H9 (cell line): ENCODE data around the gene GRHPR. TPM values are rescaled to one million over a fixed set of nuclear protein-coding genes. Genes with fewer than 3 reads are reported as not detected.

Experiments
- DNase-seq: peaks from one replicate; pipeline ENCODE4 v3.0.0-alpha.2; 2017
- H2AFZ ChIP-seq: one replicate; pipeline ENCODE4 v1.6.1; 2013; ENCODE audit warnings: mild to moderate bottlenecking, low read length, control low read depth, moderate library complexity
- H2AK5ac ChIP-seq: 2 replicates; pipeline ENCODE4 v1.6.1; 2013; ENCODE audit warnings: low read length, control low read depth, mixed read lengths; ENCODE audit not compliant: insufficient read length
- H2BK120ac ChIP-seq: one replicate; pipeline ENCODE4 v1.6.1; 2013; ENCODE audit warnings: low read depth, mild to moderate bottlenecking, low read length, control low read depth, inconsistent platforms; ENCODE audit not compliant: poor library complexity, severe bottlenecking
- H2BK12ac ChIP-seq: 2 replicates; pipeline ENCODE4 v1.6.1; 2013; ENCODE audit warnings: low read length, control low read depth, mixed read lengths, low read depth; ENCODE audit not compliant: insufficient read length
- H2BK15ac ChIP-seq: 2 replicates; pipeline ENCODE4 v1.6.1; 2013; ENCODE audit warnings: low read depth, low read length, control low read depth
- H2BK20ac ChIP-seq: one replicate; pipeline ENCODE4 v1.6.1; 2013; ENCODE audit warnings: low read depth, mild to moderate bottlenecking, low read length, control low read depth, inconsistent platforms; ENCODE audit not compliant: poor library complexity, severe bottlenecking
- H2BK5ac ChIP-seq: 2 replicates; pipeline ENCODE4 v1.6.1; 2013; ENCODE audit warnings: low read length, control low read depth, mixed read lengths; ENCODE audit not compliant: insufficient read length
- H3K14ac ChIP-seq: 2 replicates; pipeline ENCODE4 v1.6.1; 2013; ENCODE audit warnings: low read length, control low read depth; ENCODE audit not compliant: insufficient read depth
- H3K18ac ChIP-seq: 2 replicates; pipeline ENCODE4 v1.6.1; 2013; ENCODE audit warnings: low read depth, mild to moderate bottlenecking, mixed read lengths, low read length, control low read depth; ENCODE audit not compliant: insufficient read length
- H3K23ac ChIP-seq: 2 replicates; pipeline ENCODE4 v1.6.1; 2013; ENCODE audit warnings: low read length, control low read depth, mixed read lengths, low read depth; ENCODE audit not compliant: insufficient read length
- H3K23me2 ChIP-seq: 2 replicates; pipeline ENCODE4 v1.6.1; 2013; ENCODE audit warnings: low read depth, mild to moderate bottlenecking, mixed read lengths, low read length, control low read depth; ENCODE audit not compliant: insufficient read length, poor library complexity, severe bottlenecking
- H3K27ac ChIP-seq: 2 replicates; pipeline ENCODE4 v1.5.1; 2013; ENCODE audit warnings: low read length, control low read depth, mixed read lengths, low read depth; ENCODE audit not compliant: insufficient read length
- H3K27me3 ChIP-seq: 2 replicates; pipeline ENCODE4 v1.6.1; 2013; ENCODE audit warnings: low read length, control low read depth, inconsistent platforms; ENCODE audit not compliant: insufficient read depth
- H3K4ac ChIP-seq: 2 replicates; pipeline ENCODE4 v1.6.1; 2013; ENCODE audit warnings: low read depth, mild to moderate bottlenecking, control low read depth, inconsistent platforms, low read length, moderate library complexity
- H3K4me1 ChIP-seq: 2 replicates; pipeline ENCODE4 v1.6.1; 2013; ENCODE audit warnings: low read length, control low read depth, inconsistent platforms; ENCODE audit not compliant: insufficient read depth
- H3K4me2 ChIP-seq: 2 replicates; pipeline ENCODE4 v1.6.1; 2013; ENCODE audit warnings: low read length, control low read depth, mixed read lengths; ENCODE audit not compliant: insufficient read length, insufficient read depth
- H3K56ac ChIP-seq: 2 replicates; pipeline ENCODE4 v1.6.1; 2013; ENCODE audit warnings: low read depth, mild to moderate bottlenecking, mixed read lengths, low read length, control low read depth; ENCODE audit not compliant: insufficient read length
- H3K79me1 ChIP-seq: 2 replicates; pipeline ENCODE4 v1.6.1; 2013; ENCODE audit warnings: low read depth, mild to moderate bottlenecking, moderate library complexity, low read length, control low read depth, inconsistent platforms; ENCODE audit not compliant: insufficient read depth, poor library complexity, severe bottlenecking
- H3K79me2 ChIP-seq: 2 replicates; pipeline ENCODE4 v1.6.1; 2013; ENCODE audit warnings: low read length, control low read depth, inconsistent platforms; ENCODE audit not compliant: insufficient read depth
- H3K9ac ChIP-seq: 2 replicates; pipeline ENCODE4 v1.6.1; 2013; ENCODE audit warnings: low read length, control low read depth, mixed read lengths; ENCODE audit not compliant: insufficient read length; ENCODE audit errors: extremely low read depth
- H3K9me3 ChIP-seq: one replicate; pipeline ENCODE4 v1.6.1; 2013; ENCODE audit warnings: low read depth, low read length, inconsistent platforms; ENCODE audit not compliant: control insufficient read depth
- H3T11ph ChIP-seq: one replicate; pipeline ENCODE4 v1.6.1; 2013; ENCODE audit warnings: mild to moderate bottlenecking, low read length, control low read depth, inconsistent platforms
- H4K20me1 ChIP-seq: one replicate; pipeline ENCODE4 v1.6.1; 2013; ENCODE audit not compliant: control insufficient read depth, insufficient read length, insufficient read depth
- H4K5ac ChIP-seq: 2 replicates; pipeline ENCODE4 v1.6.1; 2013; ENCODE audit warnings: low read depth, mild to moderate bottlenecking, mixed read lengths, low read length, control low read depth; ENCODE audit not compliant: insufficient read length
- H4K8ac ChIP-seq: replicated peaks from 2 replicates; pipeline ENCODE4 v1.6.1; 2013; ENCODE audit warnings: low read length, control low read depth, mixed read lengths, low read depth; ENCODE audit not compliant: insufficient read length
- H4K91ac ChIP-seq: 2 replicates; pipeline ENCODE4 v1.6.1; 2013; ENCODE audit warnings: low read depth, mild to moderate bottlenecking, moderate library complexity, mixed read lengths, low read length, control low read depth; ENCODE audit not compliant: insufficient read length
- H3K27ac Mint-ChIP-seq, 3 experiments: 2 replicates in 2 of 3; 3 replicates in 1 of 3; pipeline ENCODE4 v1.8.0; 2020 to 2021; ENCODE audit warnings: mixed read lengths in 3 of 3, mild to moderate bottlenecking in 1 of 3, moderate library complexity in 1 of 3
- H3K27me3 Mint-ChIP-seq: 2 replicates; pipeline ENCODE4 v1.8.0; 2021; ENCODE audit warnings: low read depth, mild to moderate bottlenecking, moderate library complexity, mixed read lengths
- H3K36me3 Mint-ChIP-seq, 3 experiments: 2 replicates in 2 of 3; 3 replicates in 1 of 3; pipeline ENCODE4 v1.8.0; 2020 to 2021; ENCODE audit warnings: low read depth in 3 of 3, mixed read lengths in 3 of 3; ENCODE audit not compliant: insufficient read depth in 1 of 3
- H3K4me1 Mint-ChIP-seq, 2 experiments: 2 replicates each; pipeline ENCODE4 v1.8.0; 2020; ENCODE audit warnings: mixed read lengths in 2 of 2
- H3K4me3 Mint-ChIP-seq, 2 experiments: 2 replicates in 1 of 2; 3 replicates in 1 of 2; pipeline ENCODE4 v1.8.0; 2020 to 2021; ENCODE audit warnings: mild to moderate bottlenecking in 2 of 2, mixed read lengths in 2 of 2, moderate library complexity in 1 of 2
- H3K9me3 Mint-ChIP-seq, 2 experiments: 2 replicates in 1 of 2; 3 replicates in 1 of 2; pipeline ENCODE4 v1.8.0; 2020; ENCODE audit warnings: mild to moderate bottlenecking in 2 of 2, mixed read lengths in 2 of 2, moderate library complexity in 1 of 2
- WGBS: extraction: QIAGEN DNeasy Blood & Tissue Kit; methylation state at CpG from one replicate; pipeline ENCODE4 v1.1.7; 2013; ENCODE audit warnings: missing lambda C conversion rate, low lambda C conversion rate, mixed read lengths; ENCODE audit not compliant: insufficient read length; ENCODE audit errors: extremely low coverage; 5-methylcytosine and 5-hydroxymethylcytosine counted together
- total RNA-seq: library from RNA; stranded (reverse); gene quantifications from 2 replicates; pipeline ENCODE4 v1.2.1, GENCODE V29; 2021
- TF ChIP-seq, protein P1 (sequence below): fragments of 200-600 bp; sonication (generic); conservative IDR thresholded peaks from 3 replicates; pipeline ENCODE4 v1.8.0; 2021; ENCODE audit warnings: antibody characterized with exemption, mild to moderate bottlenecking

Gene GRHPR
- total RNA-seq, 1 experiment from 2014 or later, result 97.9 TPM

- H2AK5ac ChIP-seq, result no peak overlapping the region
- H3K4me1 ChIP-seq, result peaks cover 2% of the 10 kb centered on the region
- no peak overlapping the region for H4K91ac ChIP-seq
- H2BK120ac ChIP-seq, result no peak overlapping the region
- no peak overlapping the region for H3K4me2 ChIP-seq
- no peaks in the 10 kb centered on the region for H3K9me3 ChIP-seq
- Mint-ChIP-seq H3K36me3 (peaks cover 0 to 10% (median 5%) of the 10 kb centered on the region in 3 experiments; a peak in 4 of 7 replicates), H3K27ac (no peak overlapping the region), H3K4me1 (peaks cover 25 to 29% of the 10 kb centered on the region in 2 experiments), H3K9me3 (peaks cover 4 to 9% of the 10 kb centered on the region in 2 experiments), H3K4me3 (peak overlapping the region in 1 of 2 experiments; percentile 53; a peak in 1 of 5 replicates), H3K27me3 (no peaks in the 10 kb centered on the region)
- no peak overlapping the region for H4K8ac ChIP-seq
- no peak overlapping the region for H3K27ac ChIP-seq
- whole genome bisulfite sequencing, result no CpG with 5 or more reads among the region's 6 CpGs
- H3K9ac ChIP-seq, result no peak overlapping the region
- H3T11ph ChIP-seq, result no peak overlapping the region
- TF ChIP-seq, protein P1, sequence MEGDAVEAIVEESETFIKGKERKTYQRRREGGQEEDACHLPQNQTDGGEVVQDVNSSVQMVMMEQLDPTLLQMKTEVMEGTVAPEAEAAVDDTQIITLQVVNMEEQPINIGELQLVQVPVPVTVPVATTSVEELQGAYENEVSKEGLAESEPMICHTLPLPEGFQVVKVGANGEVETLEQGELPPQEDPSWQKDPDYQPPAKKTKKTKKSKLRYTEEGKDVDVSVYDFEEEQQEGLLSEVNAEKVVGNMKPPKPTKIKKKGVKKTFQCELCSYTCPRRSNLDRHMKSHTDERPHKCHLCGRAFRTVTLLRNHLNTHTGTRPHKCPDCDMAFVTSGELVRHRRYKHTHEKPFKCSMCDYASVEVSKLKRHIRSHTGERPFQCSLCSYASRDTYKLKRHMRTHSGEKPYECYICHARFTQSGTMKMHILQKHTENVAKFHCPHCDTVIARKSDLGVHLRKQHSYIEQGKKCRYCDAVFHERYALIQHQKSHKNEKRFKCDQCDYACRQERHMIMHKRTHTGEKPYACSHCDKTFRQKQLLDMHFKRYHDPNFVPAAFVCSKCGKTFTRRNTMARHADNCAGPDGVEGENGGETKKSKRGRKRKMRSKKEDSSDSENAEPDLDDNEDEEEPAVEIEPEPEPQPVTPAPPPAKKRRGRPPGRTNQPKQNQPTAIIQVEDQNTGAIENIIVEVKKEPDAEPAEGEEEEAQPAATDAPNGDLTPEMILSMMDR, result no peak
- peaks cover 5% of the 10 kb centered on the region; the same call in 1 of the 2 replicates for H3K79me2 ChIP-seq
- no peak overlapping the region for H2BK15ac ChIP-seq
- no peak overlapping the region for H3K56ac ChIP-seq
- H3K4ac ChIP-seq, result no peak overlapping the region
- H4K5ac ChIP-seq, result no peak overlapping the region
- peaks cover 14% of the 10 kb centered on the region for H3K23me2 ChIP-seq
- no peaks in the 10 kb centered on the region for H4K20me1 ChIP-seq
- DNase-seq, result peak; percentile 68
- no peak overlapping the region for H2BK20ac ChIP-seq
- no peak overlapping the region for H3K18ac ChIP-seq
- no peaks in the 10 kb centered on the region for H3K27me3 ChIP-seq
- H3K23ac ChIP-seq, result no peak overlapping the region
- no peak overlapping the region for H3K14ac ChIP-seq
- H2BK12ac ChIP-seq, result no peak overlapping the region
- H2AFZ ChIP-seq, result no peak overlapping the region
- no peak overlapping the region for H2BK5ac ChIP-seq
- peaks cover 4% of the 10 kb centered on the region for H3K79me1 ChIP-seq
Observed at GRCh38 chr9:37468620-37469019, 46.1 kb downstream of the GRHPR start.
